ENCODE results near the gene MEA1. TPM values are rescaled to one million over a fixed set of nuclear protein-coding genes. Genes with fewer than 3 reads are reported as not detected.

The MEA1 gene
- total RNA-seq, 1 donor from 2014 or later = 73.1 TPM

- no peak overlapping the region for H3K27ac Mint-ChIP-seq
- H3K27me3 Mint-ChIP-seq (ENCODE audit: insufficient read depth, low read depth) = peaks cover 2% of the 10 kb centered on the region
- Histone ChIP-seq H4K20me1 (ENCODE audit: low read depth) (no peaks in the 10 kb centered on the region), H3F3A (ENCODE audit: low read depth) (peaks cover 10% of the 10 kb centered on the region), H3K9ac (no peak overlapping the region), H3K27ac (no peak overlapping the region), H3K79me2 (ENCODE audit: low read depth) (peaks cover 27% of the 10 kb centered on the region), H3K4me2 (peak overlapping the region; percentile 96), H2AFZ (replicated peaks) (no peak overlapping the region), H3K27me3 (no peaks in the 10 kb centered on the region), H3K36me3 (no peaks in the 10 kb centered on the region), H3K4me3 (no peak overlapping the region), H3K4me1 (peaks cover 15% of the 10 kb centered on the region), H3K9me3 (ENCODE audit: low read depth) (no peaks in the 10 kb centered on the region)
- DNase-seq (ENCODE audit: low spot score) = no peak
- peaks cover 29% of the 10 kb centered on the region for H3K4me1 Mint-ChIP-seq
- peak overlapping the region; percentile 97 for H3K4me3 Mint-ChIP-seq
- TF ChIP-seq, protein P1, sequence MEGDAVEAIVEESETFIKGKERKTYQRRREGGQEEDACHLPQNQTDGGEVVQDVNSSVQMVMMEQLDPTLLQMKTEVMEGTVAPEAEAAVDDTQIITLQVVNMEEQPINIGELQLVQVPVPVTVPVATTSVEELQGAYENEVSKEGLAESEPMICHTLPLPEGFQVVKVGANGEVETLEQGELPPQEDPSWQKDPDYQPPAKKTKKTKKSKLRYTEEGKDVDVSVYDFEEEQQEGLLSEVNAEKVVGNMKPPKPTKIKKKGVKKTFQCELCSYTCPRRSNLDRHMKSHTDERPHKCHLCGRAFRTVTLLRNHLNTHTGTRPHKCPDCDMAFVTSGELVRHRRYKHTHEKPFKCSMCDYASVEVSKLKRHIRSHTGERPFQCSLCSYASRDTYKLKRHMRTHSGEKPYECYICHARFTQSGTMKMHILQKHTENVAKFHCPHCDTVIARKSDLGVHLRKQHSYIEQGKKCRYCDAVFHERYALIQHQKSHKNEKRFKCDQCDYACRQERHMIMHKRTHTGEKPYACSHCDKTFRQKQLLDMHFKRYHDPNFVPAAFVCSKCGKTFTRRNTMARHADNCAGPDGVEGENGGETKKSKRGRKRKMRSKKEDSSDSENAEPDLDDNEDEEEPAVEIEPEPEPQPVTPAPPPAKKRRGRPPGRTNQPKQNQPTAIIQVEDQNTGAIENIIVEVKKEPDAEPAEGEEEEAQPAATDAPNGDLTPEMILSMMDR (IDR thresholded peaks at IDR 0.05) = no peak
- TF ChIP-seq EZH2phosphoT487 (IDR thresholded peaks at IDR 0.05) = no peak
- TF ChIP-seq EZH2 (IDR thresholded peaks at IDR 0.05) = no peak
- no peaks in the 10 kb centered on the region for H3K9me3 Mint-ChIP-seq
- peaks cover 7% of the 10 kb centered on the region for H3K36me3 Mint-ChIP-seq
Measured at GRCh38 chr6:43060755-43061633, 47.2 kb upstream of the MEA1 start.

GRCh38 chr6:43060034-43060754 is 46.4 kb upstream of the MEA1 start:
- peak overlapping the region; percentile 96 for H3K4me2 ChIP-seq
- H3K27ac ChIP-seq = no peak overlapping the region
- Mint-ChIP-seq H3K27me3 (ENCODE audit: insufficient read depth, low read depth) (peaks cover 2% of the 10 kb centered on the region), H3K27ac (peak overlapping the region; percentile 100), H3K36me3 (peaks cover 14% of the 10 kb centered on the region), H3K4me1 (peaks cover 29% of the 10 kb centered on the region), H3K9me3 (no peaks in the 10 kb centered on the region), H3K4me3 (peak overlapping the region; percentile 97)
- H3K27me3 ChIP-seq = no peaks in the 10 kb centered on the region
- no peaks in the 10 kb centered on the region for H3K9me3 ChIP-seq (ENCODE audit: low read depth)
- no peak for DNase-seq (ENCODE audit: low spot score)
- H3K4me3 ChIP-seq = peak overlapping the region; percentile 98
- peak overlapping the region; percentile 95 for H2AFZ ChIP-seq (replicated peaks)
- no peaks in the 10 kb centered on the region for H4K20me1 ChIP-seq (ENCODE audit: low read depth)
- H3K9ac ChIP-seq = peak overlapping the region; percentile 67
- peaks cover 27% of the 10 kb centered on the region for H3K79me2 ChIP-seq (ENCODE audit: low read depth)
- H3F3A ChIP-seq (ENCODE audit: low read depth) = peaks cover 10% of the 10 kb centered on the region
- H3K4me1 ChIP-seq = peaks cover 15% of the 10 kb centered on the region
- TF ChIP-seq, protein P1 (IDR thresholded peaks at IDR 0.05) = no peak
- no peak for TF ChIP-seq EZH2phosphoT487 (IDR thresholded peaks at IDR 0.05)
- no peak for TF ChIP-seq EZH2 (IDR thresholded peaks at IDR 0.05)
- no peaks in the 10 kb centered on the region for H3K36me3 ChIP-seq

DNA sequence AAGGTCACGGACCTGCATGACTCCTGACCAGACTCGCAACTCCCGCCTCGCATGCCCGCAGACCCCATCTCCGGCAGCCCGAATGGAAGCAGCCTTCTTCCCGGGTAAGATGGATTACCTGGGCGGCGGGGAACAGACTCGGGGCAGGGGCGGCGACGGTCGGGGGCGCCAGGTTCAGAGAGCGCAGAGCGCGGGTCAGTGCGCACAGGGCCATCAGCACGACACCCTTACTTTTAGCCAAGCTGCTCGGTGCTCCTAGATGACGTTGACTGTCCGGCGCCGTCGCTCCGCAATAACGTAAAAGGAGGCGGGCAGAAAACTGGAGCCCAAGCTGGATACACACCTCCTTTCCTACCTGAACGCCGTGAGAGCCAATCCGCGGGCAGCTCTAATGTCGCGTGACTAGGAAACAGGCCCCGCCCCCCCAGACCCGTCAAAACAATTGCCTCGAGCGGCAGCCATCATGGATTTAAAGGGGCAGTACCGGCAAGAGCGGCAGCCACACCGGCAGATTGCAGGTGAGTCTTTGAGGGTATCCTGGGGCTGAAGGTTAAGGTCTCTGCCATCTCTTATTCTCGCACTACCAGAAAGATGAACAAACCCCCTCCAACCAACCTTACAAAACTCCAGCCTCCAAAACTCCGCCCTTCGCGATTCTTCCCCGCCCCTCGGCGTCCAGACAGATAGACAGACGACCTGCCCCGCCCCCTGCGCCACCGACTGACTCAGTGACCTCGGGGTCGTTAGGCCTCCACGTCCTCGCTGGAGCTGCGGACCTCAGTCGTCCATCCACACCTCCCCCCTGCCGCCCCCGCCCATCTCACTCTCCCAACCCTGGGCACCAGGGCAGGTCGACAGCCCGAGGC is 45.7 kb upstream of the MEA1 start, which contains the start of the genes KLC4 and MRPL2:
KLC4 (plus strand) TSS at position 464 of the 866 bp plus-strand sequence. CDS start 1,705 bp downstream, outside the sequence.
MRPL2 (minus strand) TSS at position 267 of the 866 bp plus-strand sequence; CDS start at position 214, 53 bp downstream.
- Histone ChIP-seq H4K20me1 (ENCODE audit: low read depth) (no peaks in the 10 kb centered on the region), H3K9me3 (ENCODE audit: low read depth) (no peaks in the 10 kb centered on the region), H3F3A (ENCODE audit: low read depth) (peaks cover 14% of the 10 kb centered on the region), H3K36me3 (no peaks in the 10 kb centered on the region), H3K9ac (peak within 1 kb of the TSS; percentile 88), H2AFZ (replicated peaks) (peak within 1 kb of the TSS; percentile 95), H3K4me3 (peak within 1 kb of the TSS; percentile 98), H3K4me1 (peaks cover 15% of the 10 kb centered on the region), H3K4me2 (peak within 1 kb of the TSS; percentile 100), H3K79me2 (ENCODE audit: low read depth) (peaks cover 27% of the 10 kb centered on the region), H3K27me3 (no peaks in the 10 kb centered on the region), H3K27ac (no peak within 1 kb of the TSS)
- peak; percentile 99 for DNase-seq (ENCODE audit: low spot score)
- Mint-ChIP-seq H3K27me3 (ENCODE audit: insufficient read depth, low read depth) (peaks cover 2% of the 10 kb centered on the region), H3K36me3 (peaks cover 9% of the 10 kb centered on the region), H3K4me3 (peak within 1 kb of the TSS; percentile 97), H3K9me3 (no peaks in the 10 kb centered on the region), H3K4me1 (peaks cover 29% of the 10 kb centered on the region), H3K27ac (peak within 1 kb of the TSS; percentile 100)
- TF ChIP-seq EZH2phosphoT487 (IDR thresholded peaks at IDR 0.05) (no peak), EZH2 (IDR thresholded peaks at IDR 0.05) (no peak)
- TF ChIP-seq, protein P1 (IDR thresholded peaks at IDR 0.05) = no peak
